Stimulated activated CD8-positive, alpha-beta memory T cell treated with anti-CD3 and anti-CD28 coated beads, Interleukin-2, amount 100 ng/mL, for 48 hours (primary cell): ENCODE results near the gene WDFY2.
A peak's percentile ranks its signal among the peaks of the same experiment; 100 is the strongest.
"Not testable (repeated sequence)": the region's sequence is repeated elsewhere in the genome, so short reads cannot be mapped to it uniquely, and the experiment has no call there.

Source experiments
- DNase-seq, 2 donors: peaks; one replicate each; pipeline ENCODE4 v3.0.0-alpha.2; 2020; ENCODE audit warnings: low read depth in 2 of 2

WDFY2 gene

GRCh38 chr13:51564671-51565070, 19.6 kb upstream of the WDFY2 start:
- DNase-seq: no peak

- not testable (repeated sequence) for DNase-seq
Measured at GRCh38 chr13:51569001-51569400, 15.3 kb upstream of the WDFY2 start.

DNA sequence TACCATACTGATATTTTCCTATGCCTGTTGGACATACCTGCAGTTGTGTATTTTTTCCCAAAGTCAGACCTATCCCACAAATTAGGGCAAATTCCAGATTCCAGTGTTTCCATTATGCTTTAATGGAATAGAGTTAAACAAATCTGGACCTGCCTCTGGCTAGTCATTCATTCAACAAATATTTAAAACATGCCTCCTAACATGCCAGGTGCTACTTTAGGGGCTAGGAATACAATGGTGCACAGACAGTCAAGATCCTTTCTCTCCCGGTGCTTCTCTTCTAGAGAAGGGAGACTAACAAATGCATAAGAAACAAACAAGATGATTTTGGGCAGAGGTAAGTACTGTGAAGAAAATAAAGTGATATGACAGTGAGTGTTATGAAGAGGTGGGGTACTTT, 7.5 kb upstream of the WDFY2 start:
- DNase-seq: no peak

- no peak for DNase-seq
Measured at GRCh38 chr13:51577690-51578089, 6.6 kb upstream of the WDFY2 start.

DNA sequence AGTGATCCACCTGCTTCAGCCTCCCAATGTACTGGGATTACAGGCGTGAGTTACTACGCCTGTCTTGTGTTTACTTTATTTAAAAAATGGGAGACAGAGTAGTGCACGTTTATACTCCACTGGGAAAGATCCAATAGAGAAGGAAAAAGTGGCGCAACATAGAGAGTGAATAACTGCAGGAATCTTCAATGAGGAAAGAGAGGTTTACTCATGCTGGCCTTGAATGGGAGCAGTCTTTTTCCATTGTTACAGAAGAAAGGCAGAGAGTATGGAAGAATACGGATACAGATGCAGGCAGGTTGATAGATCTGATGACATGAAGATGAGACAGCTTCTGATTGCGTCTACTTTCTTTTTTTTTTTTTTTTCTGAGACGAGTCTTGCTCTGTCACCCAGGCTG, 4.6 kb upstream of the WDFY2 start:
- no peak for DNase-seq

GRCh38 chr13:51581148-51581820, 3.0 kb upstream of the WDFY2 start:
- DNase-seq: no peak

GRCh38 chr13:51583469-51583874, 790 bp upstream of the WDFY2 start:
- DNase-seq: no peak

- peak; percentile 48 to 57 for DNase-seq
Measured at GRCh38 chr13:51584731-51585672, 740 bp downstream of the WDFY2 start.

GRCh38 chr13:51585696-51586095, 1.4 kb downstream of the WDFY2 start:
- no peak for DNase-seq

GRCh38 chr13:51587372-51587771, 3.1 kb downstream of the WDFY2 start:
- no peak for DNase-seq

DNA sequence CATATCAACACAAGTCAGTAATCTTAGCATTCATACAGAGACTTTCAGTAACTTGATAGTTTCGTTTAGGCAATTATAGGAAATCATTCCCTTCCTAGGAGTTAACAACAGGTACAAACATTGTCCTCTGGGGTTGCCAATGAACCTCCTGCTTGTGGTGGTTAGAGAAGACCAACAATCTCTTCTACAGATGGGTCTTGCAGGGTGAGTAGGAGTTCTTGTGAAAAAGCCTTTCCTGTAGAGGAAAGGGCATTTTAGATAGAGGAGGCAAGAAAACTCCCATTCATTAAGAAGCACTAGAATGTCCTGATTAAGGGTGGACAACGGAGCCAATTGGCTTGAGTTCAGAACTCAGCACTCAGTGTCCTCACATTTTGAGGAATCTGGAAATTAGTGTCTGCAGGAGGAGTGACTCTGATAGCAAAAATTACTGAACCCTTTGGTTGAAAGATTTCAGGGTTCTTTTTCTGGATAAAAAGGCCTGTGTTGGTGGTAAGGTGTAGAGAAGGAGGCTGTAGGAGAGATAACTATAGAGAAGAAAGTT, 4.2 kb downstream of the WDFY2 start:
- no peak for DNase-seq

DNA sequence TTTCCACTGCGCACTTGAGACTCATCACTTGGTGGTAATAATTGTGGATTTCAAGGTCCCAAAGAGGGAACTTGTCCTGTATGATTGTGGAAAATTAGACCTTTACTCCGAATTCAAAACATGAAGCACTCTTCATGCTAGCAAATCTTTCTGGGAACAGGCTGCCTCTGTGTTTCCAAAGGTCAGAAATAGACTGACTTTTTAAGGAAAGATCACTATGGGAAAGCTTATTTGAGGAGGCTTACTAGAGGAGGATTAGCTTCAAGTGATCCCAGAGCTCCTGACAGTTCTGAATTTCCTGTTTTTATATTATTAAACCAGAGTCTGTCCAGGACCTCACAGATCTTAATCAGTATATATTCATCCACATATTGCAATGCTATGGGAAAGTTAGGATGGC, 5.5 kb downstream of the WDFY2 start:
- no peak for DNase-seq

GRCh38 chr13:51590231-51590970, 6.1 kb downstream of the WDFY2 start:
- no peak for DNase-seq

GRCh38 chr13:51590971-51591627, 6.8 kb downstream of the WDFY2 start:
- no peak for DNase-seq

- DNase-seq: not testable (repeated sequence)
Measured at GRCh38 chr13:51591938-51592337, 7.7 kb downstream of the WDFY2 start.

GRCh38 chr13:51594432-51594831, 10.2 kb downstream of the WDFY2 start:
- DNase-seq: no peak

- no peak for DNase-seq
Measured at GRCh38 chr13:51595416-51595815, 11.2 kb downstream of the WDFY2 start.

- no peak for DNase-seq
Measured at GRCh38 chr13:51596541-51596940, 12.3 kb downstream of the WDFY2 start.

DNA sequence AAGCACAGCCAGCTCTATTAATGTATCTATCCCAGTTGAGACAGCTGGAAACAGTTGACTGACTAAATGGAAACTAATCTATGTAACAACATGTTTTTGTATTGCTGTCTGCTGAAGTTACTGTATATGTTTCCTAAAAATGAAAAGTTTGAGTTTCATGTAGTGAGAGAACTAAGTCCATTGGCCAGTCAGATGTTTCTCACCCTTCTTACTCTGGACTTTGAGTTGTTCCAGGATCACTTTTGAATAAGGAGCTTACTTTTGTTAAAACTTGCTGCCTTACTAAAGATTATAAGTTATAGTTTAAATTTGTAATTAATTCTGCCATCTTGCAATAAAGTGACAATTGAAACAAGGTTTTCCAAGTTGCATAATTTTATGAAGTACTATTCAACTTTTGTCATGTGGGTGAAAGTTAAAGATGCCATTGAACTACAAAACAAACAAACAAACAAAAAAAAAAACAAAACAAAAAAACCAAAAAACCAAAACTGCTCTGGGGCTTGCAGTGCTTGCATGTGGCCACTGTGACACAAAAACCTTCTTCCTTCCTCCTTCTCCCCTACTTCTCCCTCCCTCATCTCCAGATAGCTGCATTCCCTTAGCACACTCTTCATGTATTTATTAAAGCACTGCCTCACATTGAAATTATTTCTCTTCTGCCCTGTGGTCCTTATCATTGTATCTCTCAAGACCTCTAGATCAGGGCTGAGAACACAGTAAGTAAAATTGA, 15.3 kb downstream of the WDFY2 start:
- no peak for DNase-seq

- DNase-seq: no peak
Measured at GRCh38 chr13:51600703-51601102, 16.4 kb downstream of the WDFY2 start.
